BE2C (cell line): ENCODE data around the gene CSF3.

ENCODE experiments used
- DNase-seq: peaks from one replicate; pipeline ENCODE4 v3.0.0-alpha.2; 2020
- H3K27me3 ChIP-seq: fragments of 250-450 bp; sonication (Bioruptor Pico); 2 replicates; pipeline ENCODE4 v1.5.1; 2020; ENCODE audit warnings: mild to moderate bottlenecking
- H3K36me3 ChIP-seq: fragments of 250-450 bp; sonication (Bioruptor Pico); 2 replicates; pipeline ENCODE4 v1.5.1; 2020; ENCODE audit warnings: mild to moderate bottlenecking
- H3K4me1 ChIP-seq: fragments of 250-450 bp; sonication (Bioruptor Pico); 2 replicates; pipeline ENCODE4 v1.5.1; 2020
- H3K4me3 ChIP-seq: 2 replicates; pipeline ENCODE4 v1.5.1; 2011; ENCODE audit warnings: low read depth, low read length
- H3K9me3 ChIP-seq: fragments of 250-450 bp; sonication (Bioruptor Pico); 2 replicates; pipeline ENCODE4 v1.5.1; 2020
- TF ChIP-seq, protein P1 (sequence below): IDR thresholded peaks from 2 replicates; pipeline ENCODE4 v1.5.1; 2012; ENCODE audit warnings: mild to moderate bottlenecking, low read depth, low read length

The CSF3 gene

DNA sequence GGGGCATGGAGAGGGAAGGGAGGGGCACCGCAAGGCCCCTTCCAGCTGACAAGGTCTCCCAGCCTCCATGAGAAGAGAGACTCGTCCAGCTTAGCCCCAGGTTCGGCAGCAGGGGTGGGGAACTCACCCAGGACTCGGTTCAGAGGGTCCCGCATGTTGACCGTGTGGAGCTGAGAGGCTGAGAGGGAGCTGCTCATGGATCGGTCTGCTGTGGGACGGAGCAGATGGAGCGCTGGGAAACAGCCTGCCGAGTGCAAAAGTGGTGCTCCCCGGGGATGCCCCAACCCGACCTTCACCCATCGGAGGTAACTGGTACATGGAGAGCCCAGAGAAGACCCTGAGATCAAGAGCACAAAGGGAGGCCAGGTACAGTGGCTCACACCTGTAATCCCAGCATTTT is 4.9 kb downstream of the CSF3 start:
- no peak for DNase-seq
- Histone ChIP-seq H3K27me3 (no peaks in the 10 kb centered on the region), H3K4me3 (no peak overlapping the region), H3K4me1 (no peaks in the 10 kb centered on the region), H3K9me3 (no peaks in the 10 kb centered on the region), H3K36me3 (peaks cover 42% of the 10 kb centered on the region)
- TF ChIP-seq, protein P1, sequence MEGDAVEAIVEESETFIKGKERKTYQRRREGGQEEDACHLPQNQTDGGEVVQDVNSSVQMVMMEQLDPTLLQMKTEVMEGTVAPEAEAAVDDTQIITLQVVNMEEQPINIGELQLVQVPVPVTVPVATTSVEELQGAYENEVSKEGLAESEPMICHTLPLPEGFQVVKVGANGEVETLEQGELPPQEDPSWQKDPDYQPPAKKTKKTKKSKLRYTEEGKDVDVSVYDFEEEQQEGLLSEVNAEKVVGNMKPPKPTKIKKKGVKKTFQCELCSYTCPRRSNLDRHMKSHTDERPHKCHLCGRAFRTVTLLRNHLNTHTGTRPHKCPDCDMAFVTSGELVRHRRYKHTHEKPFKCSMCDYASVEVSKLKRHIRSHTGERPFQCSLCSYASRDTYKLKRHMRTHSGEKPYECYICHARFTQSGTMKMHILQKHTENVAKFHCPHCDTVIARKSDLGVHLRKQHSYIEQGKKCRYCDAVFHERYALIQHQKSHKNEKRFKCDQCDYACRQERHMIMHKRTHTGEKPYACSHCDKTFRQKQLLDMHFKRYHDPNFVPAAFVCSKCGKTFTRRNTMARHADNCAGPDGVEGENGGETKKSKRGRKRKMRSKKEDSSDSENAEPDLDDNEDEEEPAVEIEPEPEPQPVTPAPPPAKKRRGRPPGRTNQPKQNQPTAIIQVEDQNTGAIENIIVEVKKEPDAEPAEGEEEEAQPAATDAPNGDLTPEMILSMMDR = no peak

DNA sequence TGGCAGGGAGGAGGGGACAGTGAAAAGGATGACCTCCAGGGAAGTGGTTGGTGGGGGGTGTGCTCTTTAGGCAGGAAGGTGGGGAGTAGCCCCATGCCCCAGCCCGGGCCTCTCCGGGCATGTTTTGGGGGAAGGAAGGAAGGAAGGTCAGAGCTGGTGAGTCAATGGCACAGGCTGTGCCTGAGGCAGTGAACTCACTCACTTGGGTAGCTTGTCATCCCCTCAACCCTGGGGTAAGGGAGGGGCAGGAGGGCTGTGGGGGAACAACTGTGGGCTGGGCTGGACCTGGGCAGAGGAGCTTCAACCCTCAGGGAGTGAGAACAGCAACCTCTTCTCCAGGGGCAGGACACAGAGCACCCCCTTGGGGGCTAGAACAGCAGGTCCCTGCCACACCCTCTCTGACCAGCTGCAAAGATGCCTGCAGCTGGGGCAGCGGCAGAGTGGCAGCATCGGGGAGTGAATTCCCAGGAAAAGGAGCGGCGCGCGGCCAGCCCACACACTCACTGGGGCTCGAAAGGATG is 6.3 kb downstream of the CSF3 start:
- Histone ChIP-seq H3K27me3 (no peaks in the 10 kb centered on the region), H3K4me3 (no peak overlapping the region), H3K4me1 (peaks cover 4% of the 10 kb centered on the region; the same call in 1 of the 2 replicates), H3K36me3 (peaks cover 56% of the 10 kb centered on the region), H3K9me3 (no peaks in the 10 kb centered on the region)
- DNase-seq = no peak
- TF ChIP-seq, protein P1 = no peak

DNA sequence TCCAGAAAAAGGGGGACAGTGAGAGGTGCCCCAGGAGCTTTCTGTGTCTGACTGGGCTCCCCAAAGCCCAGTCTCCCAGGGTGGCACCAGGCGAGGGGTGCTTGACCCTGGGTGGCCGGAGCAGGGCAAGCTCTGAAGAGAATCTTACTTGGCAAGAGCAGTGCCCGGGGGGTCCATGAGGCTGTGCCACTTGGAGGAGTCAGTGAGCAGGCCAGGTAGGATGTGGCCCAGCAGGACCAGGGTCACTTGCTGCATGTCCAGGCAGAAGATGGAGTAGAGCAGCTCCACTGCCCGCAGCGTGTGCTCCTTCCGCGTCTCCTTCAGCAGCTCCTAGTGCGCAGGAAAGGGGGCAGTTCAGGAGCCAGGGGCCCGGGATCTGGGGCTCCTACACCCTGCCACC is 7.3 kb downstream of the CSF3 start:
- no peak for DNase-seq
- Histone ChIP-seq H3K36me3 (peaks cover 60% of the 10 kb centered on the region), H3K9me3 (no peaks in the 10 kb centered on the region), H3K4me3 (no peak overlapping the region), H3K4me1 (peaks cover 4% of the 10 kb centered on the region; the same call in 1 of the 2 replicates), H3K27me3 (no peaks in the 10 kb centered on the region)
- TF ChIP-seq, protein P1 = no peak

DNA sequence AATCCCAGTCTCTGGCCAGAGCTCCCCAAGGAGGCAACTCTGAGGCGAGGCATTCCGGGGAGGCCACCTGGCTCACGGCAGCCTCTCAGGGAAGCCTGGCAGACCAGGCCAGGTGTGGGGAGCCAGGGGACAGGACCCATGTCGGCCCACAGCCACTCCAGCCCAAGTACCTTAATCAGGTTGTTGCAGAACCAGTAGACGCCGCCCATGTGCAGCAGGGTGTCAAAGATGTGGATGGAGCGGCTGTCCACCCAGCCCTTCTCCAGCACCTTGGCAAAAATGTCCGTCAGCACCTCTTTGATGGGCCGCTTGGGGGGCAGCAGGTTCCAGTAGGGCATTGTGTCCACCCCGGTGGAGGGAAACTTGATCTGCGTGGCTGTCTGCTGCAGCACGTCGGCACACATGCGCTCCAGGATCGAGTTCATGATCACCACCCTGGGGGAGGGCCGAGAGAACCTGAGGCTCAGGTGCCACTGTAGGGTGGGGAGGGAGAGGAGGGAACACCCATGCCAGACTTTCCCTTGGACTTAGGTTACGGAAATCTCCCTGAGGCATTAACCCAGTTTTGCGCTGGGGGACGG is 7.8 kb downstream of the CSF3 start:
- Histone ChIP-seq H3K4me1 (peaks cover 4% of the 10 kb centered on the region; the same call in 1 of the 2 replicates), H3K36me3 (peaks cover 60% of the 10 kb centered on the region), H3K4me3 (no peak overlapping the region), H3K27me3 (no peaks in the 10 kb centered on the region), H3K9me3 (no peaks in the 10 kb centered on the region)
- TF ChIP-seq, protein P1 = no peak
- no peak for DNase-seq

DNA sequence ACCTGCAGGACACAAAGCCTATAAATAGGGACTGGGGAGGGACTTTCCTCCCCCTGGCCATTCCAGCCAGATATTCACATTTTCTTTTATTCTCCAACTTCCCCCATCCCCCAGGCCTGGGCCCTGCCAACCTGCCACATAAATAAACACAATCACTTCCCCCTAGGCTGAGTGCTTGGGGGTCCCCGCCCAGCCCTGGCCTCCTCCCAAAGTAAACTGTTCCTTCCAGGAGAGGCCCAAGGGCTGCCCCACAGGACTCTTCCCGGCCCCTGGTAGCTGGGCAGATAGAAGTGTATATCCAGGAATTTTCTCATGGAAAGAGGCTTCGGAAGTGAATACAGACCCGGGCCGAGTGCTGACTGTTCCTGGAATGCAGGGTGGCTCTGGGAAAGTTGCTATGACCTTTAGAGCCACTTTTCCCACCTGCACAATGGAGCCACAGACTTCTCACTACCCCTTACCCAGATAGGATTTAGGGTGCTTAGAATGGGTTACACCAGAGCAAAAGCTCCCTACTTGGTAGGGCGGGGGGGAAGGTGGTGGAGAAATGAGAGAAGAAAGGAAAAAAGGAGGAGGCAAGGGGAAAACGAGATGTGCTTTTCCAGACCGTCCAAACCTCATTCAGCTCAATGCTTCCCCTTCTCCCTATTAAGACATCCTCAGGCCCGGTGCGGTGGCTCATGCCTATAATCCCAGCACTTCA is 8.5 kb downstream of the CSF3 start:
- DNase-seq = no peak
- H3K27me3 ChIP-seq = no peaks in the 10 kb centered on the region
- no peaks in the 10 kb centered on the region for H3K9me3 ChIP-seq
- TF ChIP-seq, protein P1 = no peak
- H3K4me3 ChIP-seq = no peak overlapping the region
- peaks cover 64% of the 10 kb centered on the region for H3K36me3 ChIP-seq
- H3K4me1 ChIP-seq = peaks cover 4% of the 10 kb centered on the region; the same call in 1 of the 2 replicates

DNA sequence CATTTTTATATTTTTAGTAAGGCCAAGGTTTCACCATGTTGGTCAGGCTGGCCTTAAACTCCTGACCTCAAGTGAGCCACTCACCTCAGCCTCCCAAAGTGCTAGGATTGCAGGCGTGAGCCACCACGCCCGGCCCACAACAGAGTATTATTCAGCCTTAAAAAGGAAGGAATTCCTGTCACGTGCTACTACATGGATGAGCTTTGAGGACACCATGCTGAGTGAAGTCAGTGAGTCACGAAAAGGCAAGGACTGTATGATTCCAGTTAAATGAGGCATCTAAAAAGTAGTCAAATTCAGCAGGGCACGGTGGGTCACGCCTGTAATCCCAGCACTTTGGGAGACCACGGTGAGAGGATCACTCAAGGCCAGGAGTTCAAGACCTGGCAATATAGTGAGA is 9.7 kb downstream of the CSF3 start:
- no peak for DNase-seq
- Histone ChIP-seq H3K4me3 (no peak overlapping the region), H3K27me3 (no peaks in the 10 kb centered on the region), H3K36me3 (peaks cover 64% of the 10 kb centered on the region), H3K9me3 (no peaks in the 10 kb centered on the region), H3K4me1 (peaks cover 4% of the 10 kb centered on the region; the same call in 1 of the 2 replicates)
- TF ChIP-seq, protein P1 = no peak
